HCT116 (cell line): Measurements from ENCODE around the gene THADA. TPM values are rescaled to one million over a fixed set of nuclear protein-coding genes. Genes with fewer than 3 reads are reported as not detected.

Experiments
- ATAC-seq: fragments of 200-7000 bp; cut with Tn5 transposase; 2 replicates; pipeline ENCODE4 v1.9.1; 2020; ENCODE audit warnings: mild to moderate bottlenecking, moderate library complexity
- BruUV-seq: library from RNA; stranded (reverse); fragments of 400-500 nt; replicated peaks from 2 replicates; lab custom pipeline; 2021; lab: Mats Ljungman, UMichigan
- CTCF ChIA-PET: fragments of 300-600 bp; sonication (Branson Sonifier 250); formaldehyde crosslinking; loops from one replicate; lab custom pipeline; 2021; ENCODE audit warnings: antibody characterized with exemption; lab: Charles Lee
- POLR2A ChIA-PET: fragments of 300-600, 350-600 bp; sonication (Branson Sonifier 250); formaldehyde crosslinking; loops from one replicate; lab custom pipeline; 2021; ENCODE audit warnings: antibody characterized with exemption; lab: Charles Lee
- RAD21 ChIA-PET, 2 experiments: fragments of 300-600 bp; sonication (Branson Sonifier 250); formaldehyde crosslinking; loops; one replicate each; lab custom pipeline; 2023; ENCODE audit warnings: low total read pairs in 2 of 2; ENCODE audit not compliant: uncharacterized antibody in 2 of 2, unreplicated experiment in 2 of 2, low non-redundant PET in 1 of 2; lab: Charles Lee
- DNase-seq: peaks from one replicate; pipeline ENCODE4 v3.0.0-alpha.2; 2010; ENCODE audit warnings: low read depth, low spot score
- H2AFZ ChIP-seq: fragments of 200-600 bp; shearing (Covaris generic), sonication (generic); 2 replicates; pipeline ENCODE4 v1.6.1; 2017; ENCODE audit warnings: low read depth, mixed run types, mixed read lengths, antibody characterized with exemption, low read length; ENCODE audit not compliant: poor library complexity, severe bottlenecking
- H3K27ac ChIP-seq: 2 replicates; pipeline ENCODE4 v1.5.1; 2012; ENCODE audit warnings: low read depth, low read length
- H3K27me3 ChIP-seq: fragments of 200-600 bp; sonication (generic); 2 replicates; pipeline ENCODE4 v1.6.1; 2016; ENCODE audit warnings: mixed run types, low read length, mixed read lengths; ENCODE audit not compliant: insufficient read depth
- H3K36me3 ChIP-seq, 2 experiments: fragments of 200-500 bp in 1 of 2; fragments of 200-600 bp in 1 of 2; sonication (Bioruptor generic) in 1 of 2; sonication (generic) in 1 of 2; 2 replicates each; pipeline versions ENCODE4 v1.5.1 to v1.6.1; 2014 to 2016; ENCODE audit warnings: low read length in 2 of 2, inconsistent platforms in 1 of 2, mixed read lengths in 1 of 2, mixed run types in 1 of 2; ENCODE audit not compliant: insufficient read depth in 2 of 2, control insufficient read depth in 1 of 2
- H3K4me1 ChIP-seq, 2 experiments: fragments of 200-600 bp in 1 of 2; sonication (generic) in 1 of 2; 2 replicates each; pipeline versions ENCODE4 v1.5.1 to v1.6.1; 2012 to 2017; ENCODE audit warnings: low read length in 2 of 2, inconsistent platforms in 1 of 2, mild to moderate bottlenecking in 1 of 2, mixed read lengths in 1 of 2, mixed run types in 1 of 2, moderate library complexity in 1 of 2; ENCODE audit not compliant: insufficient read depth in 2 of 2, control insufficient read depth in 1 of 2
- H3K4me2 ChIP-seq: fragments of 200-600 bp; sonication (generic); 2 replicates; pipeline ENCODE4 v1.6.1; 2017; ENCODE audit warnings: mixed run types, low read length, mixed read lengths
- H3K4me3 ChIP-seq, 2 experiments: fragments of 200-600 bp in 1 of 2; sonication (generic) in 1 of 2; replicated peaks in 1 of 2; 2 replicates each; pipeline ENCODE4 v1.5.1; 2011 to 2016; ENCODE audit warnings: low read length in 2 of 2, control low read depth in 1 of 2, low read depth in 1 of 2, mild to moderate bottlenecking in 1 of 2, mixed read lengths in 1 of 2, mixed run types in 1 of 2
- H3K79me2 ChIP-seq: fragments of 200-600 bp; sonication (generic); 2 replicates; pipeline ENCODE4 v1.6.1; 2017; ENCODE audit warnings: mild to moderate bottlenecking, mixed run types, low read length, moderate library complexity, mixed read lengths; ENCODE audit not compliant: insufficient read depth
- H3K9ac ChIP-seq: fragments of 200-600 bp; sonication (generic); 2 replicates; pipeline ENCODE4 v1.6.1; 2016; ENCODE audit warnings: low read length, mixed read lengths
- H3K9me2 ChIP-seq: fragments of 200-600 bp; sonication (generic), shearing (Covaris generic); 2 replicates; pipeline ENCODE4 v1.6.1; 2017; ENCODE audit warnings: mixed run types, mild to moderate bottlenecking, moderate library complexity; ENCODE audit not compliant: insufficient read depth
- H3K9me3 ChIP-seq, 2 experiments: fragments of 200-500 bp in 1 of 2; fragments of 200-600 bp in 1 of 2; sonication (Bioruptor generic) in 1 of 2; sonication (generic) in 1 of 2; 2 replicates each; pipeline ENCODE4 v1.6.1; 2014 to 2017; ENCODE audit warnings: low read length in 2 of 2, mixed read lengths in 2 of 2, inconsistent platforms in 1 of 2, low read depth in 1 of 2, mild to moderate bottlenecking in 1 of 2, mixed run types in 1 of 2, moderate library complexity in 1 of 2; ENCODE audit not compliant: control insufficient read depth in 1 of 2, insufficient read depth in 1 of 2
- H4K20me1 ChIP-seq: fragments of 200-600 bp; sonication (generic), shearing (Covaris generic); 2 replicates; pipeline ENCODE4 v1.6.1; 2017; ENCODE audit warnings: mixed run types, mild to moderate bottlenecking, moderate library complexity; ENCODE audit not compliant: insufficient read depth
- ATF3 ChIP-seq: IDR thresholded peaks from 2 replicates; pipeline ENCODE4 v1.6.1; 2012
- CBX3 ChIP-seq: IDR thresholded peaks from 2 replicates; pipeline ENCODE4 v1.6.1; 2012; ENCODE audit warnings: low read depth
- CEBPB ChIP-seq: IDR thresholded peaks from 2 replicates; pipeline ENCODE4 v1.6.1; 2012; ENCODE audit warnings: low read depth
- CTCF ChIP-seq, 3 experiments: fragments of 200-600 bp in 1 of 3; sonication (generic) in 1 of 3; IDR thresholded peaks in 2 of 3; conservative IDR thresholded peaks in 1 of 3; 2 replicates each; pipeline ENCODE4 v1.5.1; 2012 to 2017; ENCODE audit warnings: low read depth in 2 of 3, low read length in 2 of 3, antibody characterized with exemption in 1 of 3, borderline replicate concordance in 1 of 3, control low read depth in 1 of 3, mild to moderate bottlenecking in 1 of 3, mixed read lengths in 1 of 3, mixed run types in 1 of 3, moderate library complexity in 1 of 3; ENCODE audit not compliant: insufficient read depth in 1 of 3
- EGR1 ChIP-seq: IDR thresholded peaks from 2 replicates; pipeline ENCODE4 v1.6.1; 2012; ENCODE audit warnings: low read depth
- EZH2 ChIP-seq: fragments of 200-600 bp; sonication (generic); IDR thresholded peaks from 2 replicates; pipeline ENCODE4 v1.6.1; 2017; ENCODE audit warnings: antibody characterized with exemption, mixed run types
- FOSL1 ChIP-seq: IDR thresholded peaks from 2 replicates; pipeline ENCODE4 v1.6.1; 2012; ENCODE audit warnings: low read depth
- JUND ChIP-seq: IDR thresholded peaks from 2 replicates; pipeline ENCODE4 v1.6.1; 2012
- POLR2A ChIP-seq: IDR thresholded peaks from 2 replicates; pipeline ENCODE4 v1.7.0; 2011; ENCODE audit warnings: borderline replicate concordance; ENCODE audit not compliant: insufficient read depth, insufficient read length; ENCODE audit errors: extremely low read depth
- POLR2AphosphoS5 ChIP-seq: IDR thresholded peaks from 2 replicates; pipeline ENCODE4 v1.6.1; 2011; ENCODE audit warnings: mild to moderate bottlenecking, low read depth, low read length, moderate library complexity
- RAD21 ChIP-seq: IDR thresholded peaks from 2 replicates; pipeline ENCODE4 v1.6.1; 2012; ENCODE audit warnings: low read depth, mild to moderate bottlenecking
- SP1 ChIP-seq: IDR thresholded peaks from 2 replicates; pipeline ENCODE4 v1.6.1; 2012; ENCODE audit warnings: low read depth
- TCF7L2 ChIP-seq: IDR thresholded peaks from 2 replicates; pipeline ENCODE4 v1.7.0; 2011; ENCODE audit warnings: borderline replicate concordance, inconsistent platforms; ENCODE audit not compliant: insufficient read depth, insufficient read length; ENCODE audit errors: extremely low read depth
- YY1 ChIP-seq: IDR thresholded peaks from 2 replicates; pipeline ENCODE4 v1.6.1; 2011; ENCODE audit warnings: low read length, low read depth, moderate library complexity, mild to moderate bottlenecking; ENCODE audit not compliant: insufficient replicate concordance; ENCODE audit errors: extremely low read depth
- ZBTB33 ChIP-seq: IDR thresholded peaks from 2 replicates; pipeline ENCODE4 v1.6.1; 2011; ENCODE audit warnings: mild to moderate bottlenecking, low read length, moderate library complexity; ENCODE audit not compliant: insufficient replicate concordance; ENCODE audit errors: extremely low read depth
- ZFX ChIP-seq: fragments of 450-650 bp; IDR thresholded peaks from 2 replicates; pipeline ENCODE4 v1.6.1; 2017
- intact Hi-C: fragments of 100-400 bp; cut with micrococcal nuclease; formaldehyde crosslinking; loops from 2 replicates; pipeline ENCODE4 v1.10.0; 2022
- total RNA-seq: library from RNA; stranded (reverse); gene quantifications from one replicate; pipeline ENCODE4 v1.2.1, GENCODE V29; 2021; ENCODE audit not compliant: unreplicated experiment

Gene THADA
- total RNA-seq, 1 experiment from 2014 or later = 30.7 TPM

DNA sequence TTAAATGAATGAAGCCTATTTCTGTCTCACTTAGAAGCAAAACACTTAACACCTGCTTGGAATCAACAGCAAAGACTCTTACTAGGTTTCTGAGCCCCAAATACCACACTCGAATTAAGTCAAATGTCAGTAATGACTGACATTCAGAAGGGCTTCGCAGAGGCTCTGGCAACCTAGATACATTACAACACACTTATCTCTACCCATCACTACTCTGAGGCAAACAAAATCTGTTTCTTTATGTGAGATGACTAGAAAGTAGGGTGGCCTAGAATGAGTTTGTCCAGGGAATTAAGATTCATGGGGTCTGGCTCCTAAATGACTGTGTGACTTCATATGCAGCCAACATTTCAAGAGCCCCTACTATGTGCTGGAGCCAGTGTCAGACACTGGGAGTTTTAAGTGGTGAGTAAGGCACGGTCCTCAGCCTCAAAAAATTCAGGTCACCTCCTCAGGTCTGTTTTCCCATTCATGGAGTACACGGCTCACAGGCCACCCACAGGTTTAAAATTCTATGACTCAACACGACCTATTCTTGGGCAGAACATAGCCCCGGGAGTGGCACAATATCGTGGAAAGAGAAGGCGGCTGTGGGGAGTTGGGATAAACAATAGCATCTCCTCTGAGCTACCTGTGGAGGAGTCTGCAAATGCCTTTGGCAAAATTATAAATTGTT is 219.2 kb downstream of the THADA start (continued):
- TF ChIP-seq ZFX = no peak

DNA sequence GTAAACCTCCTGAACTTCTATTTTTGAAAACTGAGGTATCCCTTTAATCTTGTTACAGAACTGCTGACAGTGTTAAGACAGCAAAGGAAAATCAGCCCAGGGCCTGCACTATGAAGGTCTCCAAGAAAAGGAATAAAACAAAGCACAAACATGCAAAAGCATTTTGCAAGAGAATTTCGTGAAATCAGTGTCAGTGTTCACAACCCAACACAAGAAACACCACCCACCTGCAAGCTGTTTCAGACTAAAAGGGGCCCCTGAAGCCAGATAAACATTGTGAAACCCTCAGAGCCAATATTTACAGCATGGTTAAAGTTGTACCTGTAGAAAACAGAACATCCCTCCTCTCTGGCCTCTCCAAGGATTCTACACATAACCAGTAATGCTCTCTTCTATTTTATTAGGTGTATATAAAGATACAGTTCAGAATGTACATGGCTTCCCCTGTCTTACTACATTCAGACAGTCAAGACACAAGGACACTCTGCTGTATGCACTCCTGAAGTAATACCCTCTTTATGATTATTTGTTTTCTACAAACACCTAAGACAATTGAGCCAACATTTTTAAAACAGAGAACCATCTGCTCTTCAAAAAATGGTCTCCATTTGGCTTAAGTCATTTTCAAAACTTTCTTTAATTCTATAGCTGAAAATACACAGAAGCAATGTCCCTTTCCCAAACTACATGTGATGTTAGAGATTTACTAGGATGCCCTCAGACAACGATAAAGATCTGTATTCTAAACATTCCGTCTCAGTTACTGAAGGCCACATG is 219.9 kb downstream of the THADA start:
- Histone ChIP-seq H3K79me2 (no peaks in the 10 kb centered on the region), H3K4me3 (no peak overlapping the region), H3K36me3 (no peaks in the 10 kb centered on the region), H3K9me2 (no peaks in the 10 kb centered on the region), H3K27me3 (no peaks in the 10 kb centered on the region), H4K20me1 (no peaks in the 10 kb centered on the region), H3K4me2 (no peak overlapping the region), H3K9ac (no peak overlapping the region), H3K27ac (no peak overlapping the region), H2AFZ (no peak overlapping the region), H3K4me1 (peaks cover 6 to 14% of the 10 kb centered on the region in 2 experiments), H3K9me3 (no peaks in the 10 kb centered on the region)
- TF ChIP-seq FOSL1 (no peak), ATF3 (no peak), EZH2 (no peak), CTCF (IDR thresholded peaks at IDR 0.05 in 2 of 3, conservative IDR thresholded peaks at IDR 0.05 in 1 of 3; ENCODE audit: borderline replicate concordance in 1 of 3, insufficient read depth in 1 of 3, low read depth in 2 of 3, low read length in 2 of 3) (no peak), CBX3 (no peak), JUND (no peak), TCF7L2 (no peak), EGR1 (no peak), ZFX (no peak), YY1 (no peak), ZBTB33 (no peak), SP1 (no peak), POLR2A (no peak), RAD21 (no peak), POLR2AphosphoS5 (no peak), CEBPB (no peak)
- no peak for DNase-seq
- ChIA-PET RAD21 (no interaction called here), POLR2A (interaction anchor here (0.6 kb wide), 1 partner anchor 40 kb away, joined by 3 read pairs; no protein-coding TSS in a partner anchor), CTCF (no interaction called here)
- no TSS peak for BruUV-seq
- intact Hi-C loops = no loop called here
- ATAC-seq = no peak
